Fibroblast of lung (primary cell): ENCODE data around the gene SPI1.

Experiments
- CTCF ChIP-seq, 2 donors: IDR thresholded peaks in 1 of 2; conservative IDR thresholded peaks in 1 of 2; 1 replicate in 1 of 2; 2 replicates in 1 of 2; pipeline ENCODE4 v1.5.1; 2011 to 2012; ENCODE audit warnings: low read length in 2 of 2, control low read depth in 1 of 2, inconsistent platforms in 1 of 2, low read depth in 1 of 2, mild to moderate bottlenecking in 1 of 2
- EZH2 ChIP-seq: IDR thresholded peaks from 2 replicates; pipeline ENCODE4 v1.5.1; 2012; ENCODE audit warnings: low read length, control low read depth, mild to moderate bottlenecking; ENCODE audit errors: missing control alignments

GRCh38 chr11:47373876-47374719, 4.2 kb downstream of the SPI1 start:
- TF ChIP-seq CTCF (conservative IDR thresholded peaks at IDR 0.05 in 1 of 2, IDR thresholded peaks at IDR 0.05 in 1 of 2; ENCODE audit: low read depth in 1 of 2, low read length in 2 of 2): peak; percentile 88 to 92
- TF ChIP-seq EZH2: no peak
